CD4-positive, alpha-beta T cell treated with Interleukin-6 for 4 hours (primary cell): ENCODE results near the gene JPH3.
"Not testable (repeated sequence)": the region's sequence is repeated elsewhere in the genome, so short reads cannot be mapped to it uniquely, and the experiment has no call there.

Source experiments
- DNase-seq: peaks from one replicate; pipeline ENCODE4 v3.0.0-alpha.2; 2020; ENCODE audit warnings: mixed read lengths

Gene JPH3

DNA sequence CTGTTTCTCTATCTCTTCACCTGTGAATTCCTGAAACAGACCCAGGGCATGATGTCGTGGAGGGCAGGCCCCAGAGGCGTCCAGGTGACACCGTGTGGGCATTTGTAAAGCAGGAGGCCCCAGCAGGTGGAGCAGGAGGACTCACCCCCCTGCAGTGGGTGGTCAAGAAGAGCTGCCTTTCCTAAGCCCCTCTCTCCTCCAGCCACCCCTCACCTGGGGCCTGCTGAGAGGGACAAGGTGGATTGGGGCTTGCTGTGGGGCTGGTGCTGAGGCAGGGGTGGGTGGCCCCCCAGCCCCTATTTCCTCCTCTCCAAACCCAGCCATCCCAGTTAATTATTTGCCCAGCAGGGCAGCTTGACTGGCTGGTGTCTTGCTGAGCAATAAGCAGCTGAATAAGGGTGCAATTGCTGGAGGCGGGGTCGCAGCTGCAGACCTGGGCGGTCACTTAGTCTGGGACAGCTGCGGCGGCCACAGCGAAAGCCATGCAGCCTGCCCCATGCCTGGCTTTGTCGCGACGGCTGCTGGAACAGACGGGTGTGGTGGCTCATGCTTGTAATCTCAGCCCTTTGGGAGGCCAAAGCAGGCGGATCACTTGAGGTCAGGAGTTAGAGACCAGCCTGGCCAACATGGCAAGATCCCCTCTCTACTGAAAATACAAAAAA is 56.4 kb downstream of the JPH3 start:
- DNase-seq = no peak

DNA sequence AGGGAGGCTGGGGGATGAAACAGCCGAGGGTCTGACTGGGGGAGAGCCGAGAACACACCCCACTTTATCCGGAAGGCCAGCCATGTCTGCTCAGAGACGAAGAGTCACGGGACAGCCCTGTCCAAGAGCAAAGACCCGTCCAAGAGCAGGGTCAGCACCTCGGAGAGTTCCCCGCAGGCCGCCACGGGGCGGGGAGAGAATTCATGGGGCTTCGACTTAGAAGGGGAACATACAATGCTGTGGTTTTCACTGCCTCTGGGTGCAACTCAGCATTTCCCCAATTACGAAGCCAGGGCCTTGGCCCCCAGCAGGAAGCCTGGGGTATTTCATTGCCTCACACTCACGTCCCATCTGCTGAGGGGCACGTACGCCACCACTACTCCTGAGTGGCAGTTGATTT is 59.3 kb downstream of the JPH3 start:
- no peak for DNase-seq

DNA sequence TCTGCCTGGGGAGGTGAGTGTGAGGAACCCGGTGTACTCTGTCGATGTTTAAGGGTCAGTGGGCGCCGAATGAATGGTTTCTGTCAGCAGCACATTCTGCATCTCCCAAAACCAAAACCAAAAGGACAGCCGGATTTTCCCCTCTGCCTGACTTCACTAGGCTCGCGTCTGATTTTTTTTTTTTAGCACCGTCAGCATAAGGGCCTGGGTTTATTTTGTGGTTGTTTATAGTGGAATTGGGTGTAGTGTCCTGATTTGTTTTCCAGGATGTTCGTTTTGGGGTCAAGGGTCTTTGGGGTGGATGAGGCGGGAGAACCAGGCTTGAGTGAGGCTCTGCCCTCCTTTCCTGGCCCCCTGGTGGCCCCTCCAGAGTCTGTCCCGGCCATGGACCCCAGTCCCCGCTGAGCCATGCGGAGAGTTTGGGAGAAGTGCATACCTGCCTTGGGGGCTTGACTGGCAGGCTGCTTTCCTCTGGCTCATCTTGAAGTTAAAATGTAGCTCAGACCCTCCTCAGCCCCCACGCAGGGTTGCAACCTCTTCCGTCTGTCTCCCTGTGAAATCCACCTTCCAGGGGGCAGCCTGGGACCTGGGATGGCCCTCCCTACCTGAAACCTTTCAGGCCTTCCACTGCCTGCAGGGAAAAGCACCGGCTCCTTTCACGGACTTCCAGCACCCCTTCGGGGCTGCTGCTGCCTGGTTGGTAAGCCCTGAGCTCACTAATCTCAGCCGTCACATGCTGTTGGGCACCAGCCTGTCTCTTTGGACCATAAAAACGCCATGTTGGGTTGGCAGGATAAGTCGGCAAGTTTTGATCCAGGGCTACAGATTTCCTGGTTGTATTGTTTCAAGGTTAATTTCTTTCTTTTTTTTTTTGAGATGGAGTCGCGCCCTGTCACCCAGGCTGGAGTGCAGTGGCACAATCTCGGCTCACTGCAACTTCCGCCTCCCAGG is 60.2 kb downstream of the JPH3 start:
- no peak for DNase-seq

GRCh38 chr16:87664792-87665191 is 62.5 kb downstream of the JPH3 start:
- DNase-seq = no peak

GRCh38 chr16:87665193-87665592 is 62.9 kb downstream of the JPH3 start:
- no peak for DNase-seq

DNA sequence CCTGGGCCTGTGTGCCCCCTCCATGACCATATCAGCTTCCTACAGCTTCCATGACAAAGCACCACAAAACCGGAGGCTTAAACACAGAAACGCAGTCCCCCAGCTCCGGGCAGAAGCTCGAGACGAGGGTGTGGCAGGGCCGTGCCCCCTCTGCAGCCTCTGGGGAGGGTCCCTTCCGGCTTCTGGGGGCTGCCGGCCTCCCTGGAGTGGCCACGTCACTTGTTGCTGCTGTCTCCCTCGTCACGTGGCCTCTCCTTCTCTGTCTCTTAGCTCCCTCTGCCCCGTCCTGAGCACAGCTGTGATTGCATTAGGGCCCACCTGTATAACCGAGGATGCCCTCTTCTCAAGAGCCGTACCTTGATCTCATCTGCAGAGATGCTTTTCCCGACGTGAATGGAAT is 64.6 kb downstream of the JPH3 start:
- DNase-seq = no peak

GRCh38 chr16:87667443-87667842 is 65.1 kb downstream of the JPH3 start:
- DNase-seq = no peak

DNA sequence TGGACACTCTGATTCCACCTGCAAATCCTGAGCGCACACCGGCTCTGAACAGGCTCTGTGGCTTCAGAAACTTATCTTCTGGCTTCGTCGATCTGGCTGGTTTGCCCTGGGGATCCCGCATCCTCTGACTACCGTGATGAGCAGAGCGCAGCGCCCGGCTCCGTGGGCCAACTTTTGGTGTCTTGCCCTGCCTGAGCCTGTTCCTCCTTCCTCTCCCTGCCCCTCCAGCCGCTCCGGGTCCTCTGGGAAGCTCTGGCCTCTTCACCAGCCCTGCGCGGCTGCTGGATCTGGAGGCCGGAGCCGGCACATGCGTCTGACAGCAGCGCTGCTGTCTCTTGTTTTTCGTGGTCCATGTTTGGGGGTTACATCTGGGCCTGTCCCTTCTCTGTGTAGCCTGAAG is 65.6 kb downstream of the JPH3 start:
- no peak for DNase-seq

GRCh38 chr16:87669672-87670071 is 67.4 kb downstream of the JPH3 start:
- no peak for DNase-seq

- DNase-seq = no peak
Measured at GRCh38 chr16:87671221-87671620, 68.9 kb downstream of the JPH3 start.

- DNase-seq = no peak
Measured at GRCh38 chr16:87671715-87672270, 69.5 kb downstream of the JPH3 start.

GRCh38 chr16:87674419-87674818 is 72.1 kb downstream of the JPH3 start:
- DNase-seq = no peak

DNA sequence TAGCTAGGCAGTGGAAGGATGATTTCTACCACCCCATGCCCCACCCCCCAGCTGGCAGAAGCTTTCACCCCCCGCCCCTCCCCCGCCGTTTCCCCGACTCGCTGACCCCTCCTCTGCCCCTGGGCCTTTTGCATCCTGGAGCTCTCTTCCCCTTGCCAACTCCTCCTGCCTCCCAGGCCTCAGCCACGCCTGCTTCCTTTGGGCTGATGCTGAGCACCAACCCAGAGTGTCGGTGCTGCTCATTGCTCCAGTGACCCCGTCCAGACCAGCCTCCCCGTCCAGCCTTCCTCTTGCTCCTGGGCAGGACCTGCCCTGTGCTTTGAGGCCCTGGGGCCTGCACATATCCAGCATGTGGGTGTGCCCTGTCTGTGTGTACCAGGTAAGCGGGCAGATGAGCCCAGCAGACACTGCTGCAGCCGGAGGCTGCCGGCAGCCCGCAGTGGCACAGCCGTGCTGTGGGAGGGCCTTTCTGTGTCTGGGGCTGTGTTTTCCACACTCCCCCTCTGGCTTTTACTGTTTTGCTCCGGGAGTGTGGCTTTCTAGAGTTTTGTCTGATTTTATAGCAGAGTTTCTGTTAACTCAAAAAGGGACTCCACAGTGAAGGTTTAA is 72.9 kb downstream of the JPH3 start:
- no peak for DNase-seq

- DNase-seq = no peak
Measured at GRCh38 chr16:87677830-87678229, 75.5 kb downstream of the JPH3 start.

GRCh38 chr16:87678618-87679017 is 76.3 kb downstream of the JPH3 start:
- DNase-seq = no peak

- no peak for DNase-seq
Measured at GRCh38 chr16:87679593-87680271, 77.4 kb downstream of the JPH3 start.

- DNase-seq = no peak
Measured at GRCh38 chr16:87680272-87680644, 78.0 kb downstream of the JPH3 start.

DNA sequence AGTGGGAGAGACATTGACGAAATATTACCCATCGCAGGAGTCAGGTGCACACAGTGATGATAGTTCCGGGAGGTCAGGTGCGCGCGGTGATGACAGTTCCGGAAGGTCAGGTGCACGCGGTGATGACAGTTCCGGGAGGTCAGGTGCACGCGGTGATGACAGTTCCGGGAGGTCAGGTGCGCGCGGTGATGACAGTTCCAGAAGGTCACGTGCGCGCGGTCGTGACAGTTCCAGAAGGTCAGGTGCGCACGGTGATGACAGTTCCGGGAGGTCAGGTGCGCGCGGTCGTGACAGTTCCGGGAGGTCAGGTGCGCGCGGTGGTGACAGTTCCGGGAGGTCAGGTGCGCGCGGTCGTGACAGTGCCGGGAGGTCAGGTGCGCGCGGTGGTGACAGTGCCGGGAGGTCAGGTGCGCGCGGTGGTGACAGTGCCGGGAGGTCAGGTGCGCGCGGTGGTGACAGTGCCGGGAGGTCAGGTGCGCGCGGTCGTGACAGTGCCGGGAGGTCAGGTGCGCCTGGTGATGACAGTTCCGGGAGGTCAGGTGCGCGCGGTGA is 78.8 kb downstream of the JPH3 start:
- not testable (repeated sequence) for DNase-seq

GRCh38 chr16:87681981-87682570 is 79.8 kb downstream of the JPH3 start:
- DNase-seq = no peak

- DNase-seq = no peak
Measured at GRCh38 chr16:87682852-87683399, 80.6 kb downstream of the JPH3 start.

- DNase-seq = no peak
Measured at GRCh38 chr16:87684106-87684677, 81.9 kb downstream of the JPH3 start.
